Measurements from ENCODE around the gene CMAS. TPM values are rescaled to one million over a fixed set of nuclear protein-coding genes. Genes with fewer than 3 reads are reported as not detected.

The CMAS gene
- total RNA-seq, 1 experiment from 2014 or later = 35.6 TPM

GRCh38 chr12:22064968-22065367, 18.9 kb downstream of the CMAS start:
- TSS peak; percentile 32 for BruUV-seq (replicated peaks)
- Mint-ChIP-seq H3K27ac (ENCODE audit: unreplicated experiment) (no peak overlapping the region), H3K36me3 (ENCODE audit: insufficient read depth, unreplicated experiment) (no peaks in the 10 kb centered on the region), H3K9me3 (ENCODE audit: low read depth, unreplicated experiment) (no peaks in the 10 kb centered on the region), H3K4me3 (ENCODE audit: low read depth, unreplicated experiment) (no peak overlapping the region), H3K27me3 (ENCODE audit: unreplicated experiment) (no peaks in the 10 kb centered on the region), H3K4me1 (ENCODE audit: low read depth, unreplicated experiment) (peaks cover 9% of the 10 kb centered on the region)
- intact Hi-C loops (cut with micrococcal nuclease; ENCODE audit: unreplicated experiment) = loop anchor here (10.0 kb wide), 1 partner anchor 600 kb away; no protein-coding TSS in a partner anchor
- CTCF ChIA-PET = no interaction called here
- no peak for DNase-seq
- no peak for TF ChIP-seq CTCF (IDR thresholded peaks at IDR 0.05; ENCODE audit: unreplicated experiment)

DNA sequence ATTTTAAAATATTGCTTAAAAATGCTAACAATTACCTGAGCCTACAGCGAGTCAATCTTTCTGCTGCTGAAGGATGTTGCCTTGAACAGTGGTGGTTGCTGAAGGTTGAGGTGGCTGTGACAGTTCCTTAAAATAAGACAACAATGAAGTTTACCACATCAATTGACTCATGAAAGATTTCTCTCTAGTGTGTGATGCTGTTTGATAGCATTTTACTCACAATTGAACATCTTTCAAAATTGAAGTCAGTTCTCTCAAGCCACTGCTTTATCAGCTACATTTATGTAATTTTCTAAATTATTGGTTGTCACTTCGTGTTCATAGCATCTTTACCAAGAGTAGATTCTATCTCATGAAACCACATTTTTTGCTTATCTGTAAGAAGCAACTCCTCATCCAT, 20.3 kb downstream of the CMAS start:
- intact Hi-C loops (cut with micrococcal nuclease; ENCODE audit: unreplicated experiment) = loop anchor here (10.0 kb wide), 1 partner anchor 598 kb away; no protein-coding TSS in a partner anchor
- no peak for TF ChIP-seq CTCF (IDR thresholded peaks at IDR 0.05; ENCODE audit: unreplicated experiment)
- Mint-ChIP-seq H3K27me3 (ENCODE audit: unreplicated experiment) (no peaks in the 10 kb centered on the region), H3K9me3 (ENCODE audit: low read depth, unreplicated experiment) (no peaks in the 10 kb centered on the region), H3K4me3 (ENCODE audit: low read depth, unreplicated experiment) (no peak overlapping the region), H3K27ac (ENCODE audit: unreplicated experiment) (no peak overlapping the region), H3K4me1 (ENCODE audit: low read depth, unreplicated experiment) (peaks cover 10% of the 10 kb centered on the region), H3K36me3 (ENCODE audit: insufficient read depth, unreplicated experiment) (no peaks in the 10 kb centered on the region)
- no TSS peak for BruUV-seq (replicated peaks)
- no peak for DNase-seq
- CTCF ChIA-PET = no interaction called here

- Mint-ChIP-seq H3K27me3 (ENCODE audit: unreplicated experiment) (no peaks in the 10 kb centered on the region), H3K36me3 (ENCODE audit: insufficient read depth, unreplicated experiment) (no peaks in the 10 kb centered on the region), H3K9me3 (ENCODE audit: low read depth, unreplicated experiment) (no peaks in the 10 kb centered on the region), H3K4me3 (ENCODE audit: low read depth, unreplicated experiment) (no peak overlapping the region), H3K27ac (ENCODE audit: unreplicated experiment) (no peak overlapping the region), H3K4me1 (ENCODE audit: low read depth, unreplicated experiment) (peaks cover 10% of the 10 kb centered on the region)
- BruUV-seq (replicated peaks) = no TSS peak
- no peak for TF ChIP-seq CTCF (IDR thresholded peaks at IDR 0.05; ENCODE audit: unreplicated experiment)
- intact Hi-C loops (cut with micrococcal nuclease; ENCODE audit: unreplicated experiment) = loop anchor here (10.0 kb wide), 1 partner anchor 595 kb away; no protein-coding TSS in a partner anchor
- CTCF ChIA-PET = interaction anchor here (0.6 kb wide), 1 partner anchor 639 kb away, joined by 8 read pairs; no protein-coding TSS in a partner anchor
- no peak for DNase-seq
These were observed 23.8 kb downstream of the CMAS start for GRCh38 chr12:22069851-22070250.

DNA sequence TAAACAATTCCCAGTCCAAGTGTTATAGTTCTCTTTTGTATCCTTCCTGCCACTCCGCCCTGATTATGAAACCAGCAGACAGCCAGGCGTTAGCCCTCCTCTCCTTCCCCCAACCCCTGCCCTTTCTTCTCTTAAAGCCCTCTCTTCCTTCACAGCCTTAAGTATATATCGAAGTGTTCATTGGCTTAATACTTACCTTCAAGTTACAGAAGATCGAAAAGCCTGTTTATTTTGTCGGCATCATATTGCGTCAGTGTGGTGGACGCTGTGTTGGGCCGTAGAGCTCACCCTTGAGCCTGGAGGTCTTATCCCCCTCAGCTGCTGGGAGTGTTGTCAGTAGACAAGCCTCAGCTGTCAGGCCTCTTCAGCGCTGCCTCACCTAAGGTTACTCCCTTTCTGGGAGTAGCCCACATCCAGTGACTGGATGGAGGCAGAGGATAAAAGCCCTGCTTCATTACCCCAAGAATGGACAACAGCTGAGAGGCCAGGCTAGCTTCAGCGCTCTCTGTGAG, 36.2 kb downstream of the CMAS start:
- no peaks in the 10 kb centered on the region for H3K27me3 Mint-ChIP-seq (ENCODE audit: unreplicated experiment)
- H3K27ac Mint-ChIP-seq (ENCODE audit: unreplicated experiment) = no peak overlapping the region
- no peak overlapping the region for H3K4me3 Mint-ChIP-seq (ENCODE audit: low read depth, unreplicated experiment)
- TF ChIP-seq CTCF (IDR thresholded peaks at IDR 0.05; ENCODE audit: unreplicated experiment) = no peak
- DNase-seq = no peak
- CTCF ChIA-PET = interaction anchor here (0.5 to 1.2 kb wide), 5 partner anchors 361 to 760 kb away, joined by 3 to 10 read pairs (median 7); no protein-coding TSS in a partner anchor
- no peaks in the 10 kb centered on the region for H3K36me3 Mint-ChIP-seq (ENCODE audit: insufficient read depth, unreplicated experiment)
- BruUV-seq (replicated peaks) = no TSS peak
- no peaks in the 10 kb centered on the region for H3K9me3 Mint-ChIP-seq (ENCODE audit: low read depth, unreplicated experiment)
- intact Hi-C loops (cut with micrococcal nuclease; ENCODE audit: unreplicated experiment) = no loop called here
- no peaks in the 10 kb centered on the region for H3K4me1 Mint-ChIP-seq (ENCODE audit: low read depth, unreplicated experiment)
